Superior temporal gyrus (tissue), 1 donor: ENCODE results near the gene CAMTA1.

ENCODE experiments used
- DNase-seq: peaks from one replicate; pipeline ENCODE4 v3.0.0-alpha.2; 2016; ENCODE audit errors: extremely low spot score

CAMTA1 gene

DNA sequence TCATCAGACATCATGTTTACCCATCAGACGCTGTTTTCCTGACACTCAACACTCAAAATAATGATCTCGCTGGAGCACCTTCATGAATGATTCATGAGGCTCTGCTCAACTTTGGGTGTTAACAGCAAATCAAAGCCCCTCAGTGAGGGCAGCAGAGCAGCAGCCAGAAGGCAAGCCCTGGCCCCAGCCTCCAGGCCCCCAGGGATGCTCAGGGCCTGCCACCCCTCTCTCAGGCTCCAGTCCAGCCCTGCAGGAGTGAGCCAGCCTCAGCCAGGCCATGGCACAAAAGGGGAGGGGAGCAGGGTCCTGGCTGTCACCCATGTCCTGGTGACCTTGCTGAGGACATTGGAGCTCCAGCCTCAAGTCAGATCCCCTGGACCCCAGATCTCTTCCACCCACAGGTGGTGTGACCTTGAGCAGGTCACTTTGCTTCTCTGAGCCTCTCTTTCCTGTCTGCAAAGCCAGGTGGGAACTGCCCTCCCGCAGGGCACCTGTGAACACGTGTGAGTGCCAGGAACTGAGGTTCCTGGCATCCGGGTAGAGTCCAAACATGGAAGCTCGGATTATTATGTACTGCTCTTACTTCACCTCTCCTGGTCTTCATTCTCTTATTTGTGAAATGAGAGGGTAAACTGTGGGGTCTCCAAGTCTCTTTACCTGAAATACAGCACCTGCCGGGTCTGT, 824.2 kb downstream of the CAMTA1 start:
- DNase-seq = no peak

- no peak for DNase-seq
These were observed 825.0 kb downstream of the CAMTA1 start for GRCh38 chr1:7610106-7610731.

GRCh38 chr1:7610936-7611335, 825.7 kb downstream of the CAMTA1 start:
- no peak for DNase-seq

- DNase-seq = no peak
These were observed 826.3 kb downstream of the CAMTA1 start for GRCh38 chr1:7611421-7612010.

DNA sequence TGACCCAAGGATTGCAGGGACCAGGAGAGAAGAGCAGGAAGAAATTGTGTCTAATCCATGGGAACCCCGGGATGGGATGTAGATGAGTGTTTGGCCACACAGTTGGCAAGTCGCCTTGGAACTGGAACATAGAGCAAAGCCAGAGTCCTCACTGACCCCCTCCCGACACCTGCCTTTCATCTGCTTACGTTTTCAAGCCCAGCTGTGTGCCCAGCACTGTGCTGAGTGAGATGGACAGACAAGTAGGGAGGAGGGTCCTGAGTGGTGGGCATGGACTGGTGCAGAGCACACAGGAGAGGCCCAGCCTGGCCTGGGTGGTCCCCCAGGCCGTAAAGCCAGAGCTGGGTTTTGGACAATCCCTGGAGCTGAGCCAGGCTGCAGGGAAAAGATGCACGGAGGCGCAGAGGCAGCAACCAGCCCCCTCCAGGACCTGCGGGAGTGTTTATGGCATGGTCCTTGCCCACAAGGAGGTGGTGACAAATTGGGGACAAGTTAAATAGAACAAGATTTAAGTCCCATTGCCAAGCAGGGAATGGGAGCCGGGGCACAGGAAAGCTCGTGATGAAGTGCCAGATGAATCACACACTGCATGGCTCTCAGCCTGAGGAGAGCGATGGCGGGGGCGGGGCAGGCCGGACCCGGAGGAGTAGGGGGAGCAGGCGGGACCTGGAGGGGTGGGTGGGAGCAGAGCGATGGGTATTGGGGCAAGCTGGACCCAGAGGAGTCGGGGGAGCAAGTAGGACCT, 828.0 kb downstream of the CAMTA1 start:
- DNase-seq = no peak

GRCh38 chr1:7613851-7614205, 828.6 kb downstream of the CAMTA1 start:
- DNase-seq = no peak

- no peak for DNase-seq
These were observed 829.4 kb downstream of the CAMTA1 start for GRCh38 chr1:7614576-7615074.

DNA sequence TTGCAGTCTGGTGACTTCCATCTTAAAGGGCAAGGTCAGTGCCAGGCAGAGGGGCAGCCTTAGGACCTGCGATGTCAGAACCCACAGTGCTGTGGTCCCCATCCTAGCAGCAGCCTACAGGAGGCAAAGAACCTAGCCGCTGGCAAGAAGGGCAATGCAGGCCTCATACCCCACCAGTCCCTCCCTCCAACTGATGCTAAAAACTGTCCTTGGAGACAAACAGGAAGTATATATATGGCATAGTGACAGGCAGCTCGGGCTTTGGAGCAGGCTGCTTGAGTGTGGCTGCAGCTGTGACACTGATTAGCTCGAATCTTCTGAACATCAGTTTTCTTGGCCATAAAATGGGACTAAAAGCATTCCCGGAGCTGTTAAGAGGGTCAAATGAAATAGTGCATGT, 829.9 kb downstream of the CAMTA1 start:
- DNase-seq = no peak

GRCh38 chr1:7616076-7616832, 831.0 kb downstream of the CAMTA1 start:
- no peak for DNase-seq

DNA sequence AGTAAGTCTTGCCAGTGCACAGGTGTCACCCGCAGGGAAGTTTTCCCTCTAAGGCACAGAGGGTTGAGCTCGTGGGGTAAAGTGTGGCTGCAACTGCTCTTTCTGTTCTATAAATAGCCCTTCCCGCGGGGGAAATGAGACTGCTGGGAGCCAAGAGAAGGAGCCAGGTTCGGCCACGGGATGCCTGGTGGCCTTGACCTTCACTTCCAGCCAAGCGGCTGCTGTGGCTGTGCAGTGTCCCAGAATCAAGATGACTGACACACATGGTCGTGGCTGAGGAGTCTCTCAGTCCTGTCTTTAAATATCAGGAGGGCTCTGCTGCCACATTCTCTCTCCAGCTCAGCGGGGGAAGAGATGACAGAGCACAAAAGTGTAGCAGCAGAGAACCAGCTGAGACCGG, 831.7 kb downstream of the CAMTA1 start:
- no peak for DNase-seq

- no peak for DNase-seq
These were observed 832.6 kb downstream of the CAMTA1 start for GRCh38 chr1:7617826-7618225.

DNA sequence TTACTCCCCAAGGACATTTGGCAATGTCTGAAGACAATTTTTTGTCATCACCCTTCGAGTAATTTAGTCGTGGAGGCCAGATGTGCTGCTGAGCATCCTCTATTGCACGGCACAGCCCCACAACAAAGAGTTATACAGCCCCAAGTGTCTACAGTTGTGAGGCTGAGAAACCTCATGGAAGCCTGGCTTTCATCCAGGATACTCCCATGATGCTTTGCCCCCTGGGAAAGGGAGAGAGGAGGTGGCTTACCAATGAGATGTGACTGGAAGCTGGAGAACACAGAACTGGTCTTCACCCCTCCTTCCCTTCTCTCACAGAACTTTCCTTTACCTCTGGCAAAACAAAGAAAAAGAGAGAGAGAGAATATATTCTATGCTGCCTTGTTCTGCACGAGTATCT, 834.9 kb downstream of the CAMTA1 start:
- peak; percentile 52 for DNase-seq

GRCh38 chr1:7621334-7622219, 836.3 kb downstream of the CAMTA1 start:
- no peak for DNase-seq

DNA sequence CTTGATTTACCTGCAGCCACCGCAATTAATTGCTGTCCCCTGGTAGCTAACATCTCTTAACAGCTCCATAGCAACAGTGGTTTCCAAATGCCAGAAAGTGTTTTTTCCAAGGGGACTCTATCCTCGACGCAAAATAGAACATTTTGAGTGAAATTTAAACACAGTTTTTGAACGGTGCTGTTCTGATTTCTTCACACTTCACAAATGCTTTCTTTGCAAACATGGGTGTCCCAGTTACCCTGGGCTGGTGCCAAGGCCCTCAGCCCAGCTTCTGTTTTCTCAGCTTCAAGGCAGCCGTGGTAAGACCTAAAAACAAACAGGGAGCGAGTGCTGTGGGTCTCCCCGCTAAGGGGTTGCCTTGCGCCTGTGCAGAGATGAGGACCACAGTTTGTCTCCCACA, 838.6 kb downstream of the CAMTA1 start:
- peak; percentile 73 for DNase-seq

DNA sequence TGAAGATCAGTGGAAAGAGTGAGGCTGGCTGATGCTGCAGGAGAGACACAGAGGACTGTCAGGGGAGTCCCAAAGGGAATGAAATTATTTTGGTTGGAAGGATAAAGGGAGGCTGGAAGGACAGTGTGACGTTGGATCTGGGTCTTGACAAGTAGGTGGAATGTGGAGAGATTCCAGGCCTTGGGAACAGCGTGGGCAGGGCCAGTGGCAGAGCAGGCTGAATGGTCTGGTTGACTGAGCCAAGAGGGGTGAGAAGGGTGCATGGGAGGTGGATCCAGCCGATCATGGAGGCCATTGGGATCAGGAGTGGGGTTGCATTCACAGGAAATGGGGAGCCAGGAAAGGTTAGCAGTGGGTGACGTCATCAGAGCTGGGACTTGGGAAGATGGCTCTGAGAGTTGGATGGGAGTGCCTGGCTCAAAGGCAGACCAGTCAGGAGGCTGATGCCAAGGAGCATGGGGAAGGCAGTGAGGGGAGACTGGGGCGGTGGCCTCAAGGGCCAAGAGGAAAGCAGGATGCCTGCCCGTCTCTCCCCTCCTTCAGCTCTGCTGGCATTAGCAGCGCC, 839.6 kb downstream of the CAMTA1 start:
- DNase-seq = no peak

DNA sequence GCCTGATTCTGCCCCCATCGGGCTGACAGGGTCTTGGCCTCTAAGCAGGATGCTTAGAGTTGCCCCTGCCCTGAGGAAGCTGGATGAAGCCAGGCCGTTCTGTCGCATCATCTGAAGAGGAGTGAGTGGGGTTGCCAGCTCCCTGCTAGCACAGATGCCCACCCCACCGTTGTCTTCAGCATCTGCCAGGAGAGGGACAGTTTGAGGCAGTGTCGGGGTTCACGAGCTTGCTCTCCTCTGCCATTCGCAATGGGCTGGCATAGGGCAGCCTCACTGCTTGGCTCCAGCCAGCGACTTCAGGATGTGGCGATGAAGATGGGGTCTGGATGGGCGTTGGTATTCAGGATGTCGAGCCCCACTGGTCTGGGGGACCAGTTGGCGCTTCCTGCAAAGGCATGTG, 840.1 kb downstream of the CAMTA1 start:
- DNase-seq = no peak

GRCh38 chr1:7628273-7628672, 843.0 kb downstream of the CAMTA1 start:
- no peak for DNase-seq

GRCh38 chr1:7629011-7629410, 843.8 kb downstream of the CAMTA1 start:
- no peak for DNase-seq

GRCh38 chr1:7629465-7630195, 844.4 kb downstream of the CAMTA1 start:
- no peak for DNase-seq

GRCh38 chr1:7630378-7630777, 845.1 kb downstream of the CAMTA1 start:
- no peak for DNase-seq
